ENCODE measurements around the gene CCDC178.

DNA sequence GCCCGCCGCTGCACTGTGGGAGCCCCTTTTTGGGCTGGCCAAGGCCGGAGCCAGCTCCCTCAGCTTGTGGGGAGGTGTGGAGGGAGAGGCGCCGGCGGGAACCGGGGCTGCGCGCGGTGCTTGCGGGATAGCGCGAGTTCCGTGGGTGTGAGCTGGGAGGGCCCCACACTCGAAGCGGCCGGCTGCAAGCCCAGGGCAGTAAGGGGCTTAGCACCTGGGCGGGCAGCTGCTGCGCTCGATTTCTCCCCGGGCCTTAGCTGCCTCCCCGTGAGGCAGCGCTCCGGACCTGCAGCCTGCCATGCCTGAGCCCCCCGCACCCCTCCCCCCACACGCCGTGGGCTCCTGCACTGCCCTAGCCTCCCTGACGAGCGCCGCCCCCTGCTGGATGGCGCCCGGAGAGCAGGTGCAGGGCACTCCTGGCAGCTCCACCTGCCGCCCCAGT, 124.4 kb downstream of the CCDC178 start:
- TF ChIP-seq, protein P1, sequence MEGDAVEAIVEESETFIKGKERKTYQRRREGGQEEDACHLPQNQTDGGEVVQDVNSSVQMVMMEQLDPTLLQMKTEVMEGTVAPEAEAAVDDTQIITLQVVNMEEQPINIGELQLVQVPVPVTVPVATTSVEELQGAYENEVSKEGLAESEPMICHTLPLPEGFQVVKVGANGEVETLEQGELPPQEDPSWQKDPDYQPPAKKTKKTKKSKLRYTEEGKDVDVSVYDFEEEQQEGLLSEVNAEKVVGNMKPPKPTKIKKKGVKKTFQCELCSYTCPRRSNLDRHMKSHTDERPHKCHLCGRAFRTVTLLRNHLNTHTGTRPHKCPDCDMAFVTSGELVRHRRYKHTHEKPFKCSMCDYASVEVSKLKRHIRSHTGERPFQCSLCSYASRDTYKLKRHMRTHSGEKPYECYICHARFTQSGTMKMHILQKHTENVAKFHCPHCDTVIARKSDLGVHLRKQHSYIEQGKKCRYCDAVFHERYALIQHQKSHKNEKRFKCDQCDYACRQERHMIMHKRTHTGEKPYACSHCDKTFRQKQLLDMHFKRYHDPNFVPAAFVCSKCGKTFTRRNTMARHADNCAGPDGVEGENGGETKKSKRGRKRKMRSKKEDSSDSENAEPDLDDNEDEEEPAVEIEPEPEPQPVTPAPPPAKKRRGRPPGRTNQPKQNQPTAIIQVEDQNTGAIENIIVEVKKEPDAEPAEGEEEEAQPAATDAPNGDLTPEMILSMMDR (IDR thresholded peaks at IDR 0.05; ENCODE audit: insufficient read depth, low read length): no peak
- TF ChIP-seq, protein P2, sequence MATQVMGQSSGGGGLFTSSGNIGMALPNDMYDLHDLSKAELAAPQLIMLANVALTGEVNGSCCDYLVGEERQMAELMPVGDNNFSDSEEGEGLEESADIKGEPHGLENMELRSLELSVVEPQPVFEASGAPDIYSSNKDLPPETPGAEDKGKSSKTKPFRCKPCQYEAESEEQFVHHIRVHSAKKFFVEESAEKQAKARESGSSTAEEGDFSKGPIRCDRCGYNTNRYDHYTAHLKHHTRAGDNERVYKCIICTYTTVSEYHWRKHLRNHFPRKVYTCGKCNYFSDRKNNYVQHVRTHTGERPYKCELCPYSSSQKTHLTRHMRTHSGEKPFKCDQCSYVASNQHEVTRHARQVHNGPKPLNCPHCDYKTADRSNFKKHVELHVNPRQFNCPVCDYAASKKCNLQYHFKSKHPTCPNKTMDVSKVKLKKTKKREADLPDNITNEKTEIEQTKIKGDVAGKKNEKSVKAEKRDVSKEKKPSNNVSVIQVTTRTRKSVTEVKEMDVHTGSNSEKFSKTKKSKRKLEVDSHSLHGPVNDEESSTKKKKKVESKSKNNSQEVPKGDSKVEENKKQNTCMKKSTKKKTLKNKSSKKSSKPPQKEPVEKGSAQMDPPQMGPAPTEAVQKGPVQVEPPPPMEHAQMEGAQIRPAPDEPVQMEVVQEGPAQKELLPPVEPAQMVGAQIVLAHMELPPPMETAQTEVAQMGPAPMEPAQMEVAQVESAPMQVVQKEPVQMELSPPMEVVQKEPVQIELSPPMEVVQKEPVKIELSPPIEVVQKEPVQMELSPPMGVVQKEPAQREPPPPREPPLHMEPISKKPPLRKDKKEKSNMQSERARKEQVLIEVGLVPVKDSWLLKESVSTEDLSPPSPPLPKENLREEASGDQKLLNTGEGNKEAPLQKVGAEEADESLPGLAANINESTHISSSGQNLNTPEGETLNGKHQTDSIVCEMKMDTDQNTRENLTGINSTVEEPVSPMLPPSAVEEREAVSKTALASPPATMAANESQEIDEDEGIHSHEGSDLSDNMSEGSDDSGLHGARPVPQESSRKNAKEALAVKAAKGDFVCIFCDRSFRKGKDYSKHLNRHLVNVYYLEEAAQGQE (IDR thresholded peaks at IDR 0.05; ENCODE audit: insufficient replicate concordance, low read depth): no peak
- TF ChIP-seq POLR2AphosphoS5 (IDR thresholded peaks at IDR 0.05; ENCODE audit: low read depth): no peak

Data from HL-60 (cell line).